NB4 (cell line): ENCODE data around the gene FAM20C.
A peak's percentile ranks its signal among the peaks of the same experiment; 100 is the strongest.
"Not testable (repeated sequence)": the region's sequence is repeated elsewhere in the genome, so short reads cannot be mapped to it uniquely, and the experiment has no call there.

Experiments
- DNase-seq: peaks from one replicate; pipeline ENCODE4 v3.0.0; 2010; ENCODE audit warnings: low read depth
- H3K4me3 ChIP-seq: one replicate; pipeline ENCODE4 v1.5.1; 2011; ENCODE audit warnings: mild to moderate bottlenecking, low read depth, low read length, moderate library complexity
- CTCF ChIP-seq: IDR thresholded peaks from one replicate; pipeline ENCODE4 v1.5.1; 2012; ENCODE audit warnings: low read depth, low read length
- MAX ChIP-seq: IDR thresholded peaks from 2 replicates; pipeline ENCODE4 v1.6.1; 2011; ENCODE audit warnings: low read depth, low read length
- MYC ChIP-seq: IDR thresholded peaks from 2 replicates; pipeline ENCODE4 v1.6.1; 2011; ENCODE audit warnings: low read depth, low read length
- POLR2A ChIP-seq: IDR thresholded peaks from 2 replicates; pipeline ENCODE4 v1.6.1; 2011; ENCODE audit warnings: mild to moderate bottlenecking; ENCODE audit not compliant: insufficient read length; ENCODE audit errors: extremely low read depth

FAM20C gene

GRCh38 chr7:176786-177459, 15.4 kb upstream of the FAM20C start:
- no peak overlapping the region for H3K4me3 ChIP-seq
- no peak for DNase-seq
- TF ChIP-seq POLR2A (no peak), MAX (no peak), CTCF (no peak), MYC (no peak)

GRCh38 chr7:178444-178843, 13.9 kb upstream of the FAM20C start:
- DNase-seq = no peak
- H3K4me3 ChIP-seq = no peak overlapping the region
- TF ChIP-seq MAX (no peak), CTCF (no peak), MYC (no peak), POLR2A (no peak)

GRCh38 chr7:179209-179681, 13.1 kb upstream of the FAM20C start:
- H3K4me3 ChIP-seq = no peak overlapping the region
- peak; percentile 25 for DNase-seq
- TF ChIP-seq POLR2A (no peak), CTCF (no peak), MAX (no peak), MYC (no peak)

- TF ChIP-seq POLR2A (no peak), CTCF (no peak), MAX (no peak), MYC (no peak)
- H3K4me3 ChIP-seq = no peak overlapping the region
These were observed 12.2 kb upstream of the FAM20C start for GRCh38 chr7:179948-180694.

GRCh38 chr7:181738-182137, 10.6 kb upstream of the FAM20C start:
- no peak for TF ChIP-seq MAX
- TF ChIP-seq MYC = no peak
- no peak for TF ChIP-seq POLR2A
- no peak for TF ChIP-seq CTCF
- H3K4me3 ChIP-seq = no peak overlapping the region
- DNase-seq = no peak

More at GRCh38 chr7:179948-180694, 12.2 kb upstream of the FAM20C start:
- no peak for DNase-seq

- H3K4me3 ChIP-seq, DNase-seq: not testable (repeated sequence)
These were observed 9.9 kb upstream of the FAM20C start for GRCh38 chr7:182502-182901.
